ENCODE measurements around the gene AIF1. TPM values are rescaled to one million over a fixed set of nuclear protein-coding genes. Genes with fewer than 3 reads are reported as not detected.

AIF1 gene
- total RNA-seq, 1 donor from 2014 or later: not detected

- no peak for DNase-seq (ENCODE audit: low read depth)
Observed at GRCh38 chr6:31642798-31643570, 27.9 kb downstream of the AIF1 start.

GRCh38 chr6:31643818-31644454 is 28.9 kb downstream of the AIF1 start:
- DNase-seq (ENCODE audit: low read depth): no peak

GRCh38 chr6:31645325-31645724 is 30.3 kb downstream of the AIF1 start:
- DNase-seq (ENCODE audit: low read depth): no peak

GRCh38 chr6:31651602-31652191 is 36.7 kb downstream of the AIF1 start:
- peak; percentile 67 for DNase-seq (ENCODE audit: low read depth)

- DNase-seq (ENCODE audit: low read depth): peak; percentile 83
Observed at GRCh38 chr6:31652925-31653724, 38.1 kb downstream of the AIF1 start.

GRCh38 chr6:31654574-31655348 is 39.7 kb downstream of the AIF1 start:
- no peak for DNase-seq (ENCODE audit: low read depth)

- DNase-seq (ENCODE audit: low read depth): peak; percentile 77
Observed at GRCh38 chr6:31655349-31656237, 40.6 kb downstream of the AIF1 start, which contains the start of gene APOM. Gene APOM, plus strand, starts transcription at chr6:31655894. Its CDS starts 73 bp downstream, at chr6:31655967.

GRCh38 chr6:31657406-31658157 is 42.5 kb downstream of the AIF1 start:
- no peak for DNase-seq (ENCODE audit: low read depth)

GRCh38 chr6:31658158-31658688 is 43.2 kb downstream of the AIF1 start:
- no peak for DNase-seq (ENCODE audit: low read depth)

- DNase-seq (ENCODE audit: low read depth): no peak
Observed at GRCh38 chr6:31658983-31659648, 44.1 kb downstream of the AIF1 start.

- peak; percentile 29 for DNase-seq (ENCODE audit: low read depth)
Observed at GRCh38 chr6:31659649-31660380, 44.8 kb downstream of the AIF1 start.

GRCh38 chr6:31660381-31661261 is 45.6 kb downstream of the AIF1 start, which contains the start of gene C6orf47:
Gene C6orf47, minus strand, starts transcription at chr6:31660778. Its CDS starts 831 bp downstream, at chr6:31659947.
- DNase-seq (ENCODE audit: low read depth): peak; percentile 62

- no peak for DNase-seq (ENCODE audit: low read depth)
Observed at GRCh38 chr6:31661262-31662123, 46.5 kb downstream of the AIF1 start.

GRCh38 chr6:31662124-31662723 is 47.2 kb downstream of the AIF1 start:
- DNase-seq (ENCODE audit: low read depth): no peak

All from renal cortical epithelial cell (primary cell).